ENCODE measurements around the gene MAPKAPK3.
"Not testable (repeated sequence)": the region's sequence is repeated elsewhere in the genome, so short reads cannot be mapped to it uniquely, and the experiment has no call there.

The MAPKAPK3 gene

DNA sequence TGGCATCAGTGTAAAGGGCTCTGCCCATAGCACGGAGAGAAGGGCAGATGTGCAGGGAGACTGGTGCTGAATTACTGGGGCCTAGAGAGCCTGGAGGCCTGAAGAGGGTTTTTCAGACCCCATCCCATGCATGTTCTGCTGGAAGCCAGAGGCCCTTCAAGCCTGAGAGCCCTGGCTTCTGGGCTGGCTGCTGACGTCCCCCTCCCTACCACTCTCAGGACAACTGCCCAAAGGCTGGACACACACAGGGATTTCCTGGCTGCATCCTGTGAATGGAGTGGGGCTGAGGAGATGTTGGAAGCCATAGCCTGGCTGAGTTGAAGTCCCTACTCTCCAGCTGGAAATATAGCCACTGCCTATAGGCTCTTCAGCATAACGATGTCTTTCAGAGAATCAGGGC, 40.9 kb downstream of the MAPKAPK3 start:
- no peak for DNase-seq

DNA sequence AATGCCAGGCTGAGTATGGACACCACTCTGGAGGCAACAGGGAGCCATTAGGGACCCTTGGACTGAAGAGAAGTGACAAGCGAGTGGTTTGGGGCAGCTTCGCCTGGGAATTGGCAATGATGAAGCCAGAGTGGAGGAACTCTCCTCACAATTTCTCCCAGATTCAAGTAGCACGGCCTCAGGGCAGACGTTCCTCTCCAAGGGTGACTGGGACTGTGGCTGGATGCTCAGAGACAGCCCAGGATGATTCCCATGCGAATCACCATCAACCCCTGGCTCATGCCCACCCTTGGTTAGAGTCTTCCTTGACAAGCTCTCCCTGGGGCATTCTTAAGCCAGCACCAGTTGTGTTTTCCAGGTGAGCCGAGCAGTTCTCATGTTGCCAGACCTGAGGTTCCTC, 41.5 kb downstream of the MAPKAPK3 start:
- DNase-seq: no peak

DNA sequence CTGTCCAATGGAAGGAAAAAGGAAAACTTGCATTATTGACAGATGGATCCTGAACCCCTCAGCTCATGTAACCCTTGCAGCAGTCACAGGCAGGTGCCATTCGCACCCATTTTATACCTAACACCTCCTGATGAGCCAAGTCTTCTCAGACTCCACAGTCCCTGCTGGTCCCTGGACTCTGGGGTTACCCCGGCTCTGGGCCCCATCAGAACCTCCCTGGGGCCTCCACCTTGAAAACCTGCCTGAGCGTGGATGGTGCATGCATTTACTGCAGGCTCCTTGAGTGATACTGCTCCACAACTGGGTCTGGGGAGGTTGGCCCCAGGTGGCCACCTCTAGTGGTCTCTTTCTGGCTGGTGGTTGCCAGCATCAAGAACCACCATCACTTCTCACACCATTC, 41.9 kb downstream of the MAPKAPK3 start:
- no peak for DNase-seq

DNA sequence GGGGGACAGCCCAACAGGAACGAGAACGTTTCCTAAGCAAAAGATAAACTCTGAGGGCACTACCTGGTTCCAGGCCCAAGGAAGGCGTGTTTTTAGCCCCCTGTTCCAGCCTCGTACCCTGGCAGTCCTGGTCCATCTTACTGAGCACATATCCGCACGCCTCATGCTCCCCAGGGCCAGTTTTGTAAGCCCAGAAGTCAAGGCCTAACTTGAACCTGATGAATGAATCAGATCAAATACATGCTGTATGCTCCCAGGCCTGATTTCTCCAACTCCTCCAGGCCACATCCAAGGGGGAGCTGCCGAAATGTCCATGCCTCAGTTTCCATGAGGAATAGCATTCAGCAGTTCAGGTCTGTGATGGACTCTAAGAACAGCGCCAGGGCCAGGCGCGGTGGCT, 43.4 kb downstream of the MAPKAPK3 start:
- DNase-seq: no peak

DNA sequence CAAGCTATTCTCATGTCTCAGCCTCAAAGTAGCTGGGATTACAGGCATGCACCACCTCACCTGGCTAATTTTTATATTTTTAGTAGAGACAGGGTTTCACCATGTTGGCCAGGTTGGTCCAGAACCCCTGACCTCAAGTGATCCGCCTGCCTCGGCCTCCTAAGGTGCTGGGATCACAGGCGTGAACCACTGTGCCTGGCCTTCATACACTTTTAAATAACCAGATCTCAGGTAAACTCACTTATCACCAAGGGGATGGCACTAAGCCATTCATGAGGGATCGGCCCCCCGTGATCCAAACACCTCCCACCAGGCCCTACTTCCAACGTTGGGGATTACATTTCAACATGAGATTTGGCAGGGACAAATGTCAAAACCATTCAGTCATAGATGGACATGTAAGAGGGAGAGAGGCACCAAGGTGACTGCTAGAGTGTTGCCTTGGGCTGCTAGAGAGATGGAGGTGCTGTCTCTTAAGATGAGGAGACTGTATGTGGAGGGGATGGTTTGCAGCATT, 44.4 kb downstream of the MAPKAPK3 start:
- DNase-seq: no peak

DNA sequence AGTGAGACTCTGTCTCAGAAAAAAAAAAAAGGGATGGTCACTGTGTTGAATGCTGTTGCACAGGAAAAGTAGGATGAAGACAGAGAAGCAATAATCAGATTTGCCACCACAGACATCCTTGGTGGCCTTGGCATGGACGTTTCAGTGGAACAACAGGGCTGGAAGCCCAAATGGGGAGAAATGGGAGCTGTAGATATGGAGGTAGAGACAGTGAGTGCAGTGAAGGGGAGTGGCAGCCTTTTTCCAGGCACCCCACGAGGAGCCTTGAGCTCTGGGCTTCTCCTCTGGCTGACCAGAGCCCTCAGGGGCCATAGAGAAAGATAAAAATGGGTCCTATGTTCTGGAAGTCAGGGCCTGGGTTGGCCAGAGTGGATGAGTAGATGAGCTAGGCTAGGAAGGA, 45.5 kb downstream of the MAPKAPK3 start:
- DNase-seq: no peak

DNA sequence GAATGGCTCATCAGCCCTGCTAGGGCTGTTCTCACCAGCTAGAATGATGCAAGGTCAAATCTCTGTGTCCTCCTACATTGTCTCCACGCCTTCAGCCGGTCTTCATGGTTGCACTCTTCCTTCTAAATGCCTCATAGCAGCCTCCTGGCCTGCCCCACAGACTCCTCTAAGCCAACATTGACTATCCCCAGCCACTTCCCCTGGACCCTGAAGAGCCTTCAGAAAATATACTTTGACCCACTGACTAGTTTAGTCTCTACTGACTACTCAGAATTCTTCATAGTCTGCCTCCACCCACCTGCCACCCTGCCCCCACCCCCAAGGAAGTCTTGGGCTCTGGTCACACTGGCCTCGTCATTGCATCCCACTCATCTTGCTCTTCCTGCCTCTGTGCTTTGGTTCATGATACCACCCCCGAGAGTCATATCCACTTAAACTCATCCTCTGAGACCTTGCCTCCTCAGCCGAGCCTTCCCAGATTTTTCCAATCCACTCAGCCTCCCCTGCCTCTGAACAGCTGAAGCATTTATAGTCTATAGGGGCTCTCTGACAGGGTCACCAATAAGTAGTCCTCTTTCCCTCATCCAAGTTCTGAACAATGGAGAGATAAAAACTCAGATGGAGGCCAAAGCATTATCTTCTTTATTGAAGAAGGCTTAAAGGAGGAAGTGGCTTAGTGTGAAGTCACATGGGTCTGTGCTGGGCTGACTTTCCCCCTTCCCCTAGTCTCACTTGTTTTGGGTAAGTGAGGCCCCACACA, 48.3 kb downstream of the MAPKAPK3 start:
- DNase-seq: no peak

DNA sequence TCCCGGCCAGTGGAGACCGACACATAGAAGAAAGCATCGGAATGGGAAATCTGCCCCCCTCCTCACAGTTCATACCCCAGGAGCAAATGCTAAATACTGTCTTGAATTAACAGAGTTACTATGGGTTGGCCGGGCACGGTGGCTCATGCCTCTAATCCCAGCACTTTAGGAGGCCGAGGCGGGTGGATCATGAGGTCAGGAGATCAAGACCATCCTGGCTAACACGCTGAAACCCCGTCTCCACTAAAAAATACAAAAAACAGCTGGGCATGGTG, 48.8 kb downstream of the MAPKAPK3 start:
- not testable (repeated sequence) for DNase-seq

DNA sequence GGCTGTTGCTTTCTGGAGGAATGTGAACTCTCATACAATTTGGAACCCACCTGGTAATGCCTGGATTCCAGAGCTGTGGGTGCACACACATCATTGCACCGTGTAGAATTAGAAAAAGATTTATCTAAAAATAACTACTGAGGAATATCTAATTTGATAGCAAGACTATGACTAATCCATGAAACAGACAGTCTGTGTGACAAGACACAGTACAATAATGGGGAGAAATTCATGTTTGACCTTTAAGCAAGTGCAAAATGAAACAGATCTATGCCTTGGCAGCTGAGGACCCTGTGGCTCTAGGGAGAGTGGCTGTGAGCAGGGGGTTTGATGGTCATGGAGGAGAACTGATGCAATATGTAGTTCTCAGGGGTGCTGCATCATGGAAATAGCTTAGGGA, 49.9 kb downstream of the MAPKAPK3 start:
- DNase-seq: no peak

DNA sequence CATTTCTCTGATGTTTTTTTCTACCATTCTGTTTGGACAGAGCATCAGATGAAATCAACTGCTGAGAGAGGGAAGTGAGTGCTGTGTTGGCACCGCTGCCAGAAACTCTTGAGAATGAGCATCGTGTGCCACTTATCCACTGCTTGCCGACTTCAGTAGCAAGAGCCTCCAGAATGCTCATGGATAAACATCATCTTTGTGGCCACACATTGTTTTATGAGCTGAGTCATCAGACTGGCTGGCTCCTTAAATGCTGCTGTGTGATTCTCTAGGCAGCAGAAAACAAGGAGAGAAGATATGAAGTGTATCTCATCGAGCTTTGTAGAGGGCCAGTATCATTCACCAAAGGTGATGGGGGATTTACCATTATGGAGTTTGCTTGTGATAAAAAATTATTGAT, 54.4 kb downstream of the MAPKAPK3 start:
- peak; percentile 29 for DNase-seq

DNA sequence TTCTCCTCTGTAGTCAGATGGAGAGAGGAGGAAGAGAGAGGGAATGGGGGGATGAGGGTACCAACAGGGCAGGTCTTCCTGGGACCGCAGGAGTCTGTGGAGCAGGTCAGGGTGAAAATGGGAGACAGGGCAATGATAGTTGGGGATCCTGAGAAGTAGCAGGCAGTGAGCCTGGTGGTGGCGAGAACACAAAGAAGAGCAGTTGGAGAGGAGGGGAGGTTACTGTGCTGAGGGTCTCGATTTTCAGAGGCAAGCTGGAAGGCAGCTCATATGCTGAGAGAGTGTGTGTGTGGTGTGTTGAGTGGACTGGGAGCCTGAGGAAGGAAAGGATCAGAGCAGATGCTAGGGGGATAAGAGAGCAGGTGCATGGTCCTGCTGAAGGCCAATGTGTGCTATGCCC, 55.7 kb downstream of the MAPKAPK3 start:
- no peak for DNase-seq

DNA sequence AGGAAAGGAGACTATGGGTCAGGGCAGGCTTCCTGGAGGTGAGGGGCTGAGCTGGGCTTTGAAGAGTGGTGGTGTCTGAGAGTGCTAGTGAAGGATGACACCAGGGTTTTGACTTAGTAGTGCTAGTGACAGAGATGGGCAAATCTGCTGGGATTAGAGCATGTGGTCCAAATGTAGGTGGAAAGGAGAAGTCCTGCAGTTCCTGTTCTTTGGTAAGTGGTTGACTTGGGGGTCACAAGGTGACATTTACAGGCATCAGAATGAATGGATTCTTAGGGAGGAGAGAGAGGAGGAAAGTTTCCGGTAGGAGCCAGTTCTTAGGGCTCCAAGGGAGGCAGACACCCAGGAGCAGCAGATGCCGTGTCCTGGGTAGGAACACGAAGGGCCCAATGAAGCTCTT, 57.0 kb downstream of the MAPKAPK3 start:
- no peak for DNase-seq

DNA sequence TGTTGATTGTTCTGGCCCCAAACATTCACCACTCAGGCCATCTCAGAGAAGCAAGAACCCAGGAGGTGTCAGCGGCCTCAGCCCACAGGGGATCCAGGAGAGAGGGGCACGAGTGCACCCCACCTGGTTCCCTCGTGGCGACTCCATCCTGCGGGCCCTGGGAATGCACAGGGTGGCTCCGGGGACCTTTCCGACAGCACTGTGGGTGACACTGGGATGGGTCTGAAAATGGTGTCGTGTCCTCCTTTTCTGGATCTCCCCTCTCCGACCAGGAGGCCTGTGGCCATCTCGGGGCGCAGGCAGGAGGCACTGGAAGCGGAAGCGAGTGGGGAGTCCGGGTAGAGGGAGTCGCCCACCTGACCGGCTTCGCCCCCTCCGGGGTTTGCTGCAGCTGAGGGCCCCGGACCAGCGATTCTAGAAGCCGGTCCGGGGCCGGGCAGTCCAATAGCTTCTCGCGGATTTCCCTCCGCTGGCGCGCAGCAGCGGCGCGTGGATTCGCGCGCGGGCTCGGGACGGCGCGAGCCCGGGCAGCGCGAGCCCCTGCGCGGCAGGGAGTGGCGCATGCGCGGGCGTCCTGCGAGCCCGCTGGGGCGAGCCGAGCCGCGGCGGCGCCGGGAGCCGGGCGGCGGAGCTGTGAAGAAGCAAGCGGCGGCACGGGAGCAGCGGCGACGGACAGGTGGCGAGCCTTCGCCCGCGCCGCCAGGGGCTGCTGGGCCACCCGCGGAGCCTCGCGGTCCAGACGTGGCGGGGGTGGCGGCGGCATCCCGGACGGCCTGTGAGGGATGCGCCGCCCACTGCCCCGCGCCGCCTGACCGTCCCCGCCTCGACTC, 57.6 kb downstream of the MAPKAPK3 start, which contains the start of gene DOCK3:
Gene DOCK3 (plus strand): TSS at position 579 of the 830 bp plus-strand sequence. CDS start 337 bp downstream, outside the sequence.
- no peak for DNase-seq

DNA sequence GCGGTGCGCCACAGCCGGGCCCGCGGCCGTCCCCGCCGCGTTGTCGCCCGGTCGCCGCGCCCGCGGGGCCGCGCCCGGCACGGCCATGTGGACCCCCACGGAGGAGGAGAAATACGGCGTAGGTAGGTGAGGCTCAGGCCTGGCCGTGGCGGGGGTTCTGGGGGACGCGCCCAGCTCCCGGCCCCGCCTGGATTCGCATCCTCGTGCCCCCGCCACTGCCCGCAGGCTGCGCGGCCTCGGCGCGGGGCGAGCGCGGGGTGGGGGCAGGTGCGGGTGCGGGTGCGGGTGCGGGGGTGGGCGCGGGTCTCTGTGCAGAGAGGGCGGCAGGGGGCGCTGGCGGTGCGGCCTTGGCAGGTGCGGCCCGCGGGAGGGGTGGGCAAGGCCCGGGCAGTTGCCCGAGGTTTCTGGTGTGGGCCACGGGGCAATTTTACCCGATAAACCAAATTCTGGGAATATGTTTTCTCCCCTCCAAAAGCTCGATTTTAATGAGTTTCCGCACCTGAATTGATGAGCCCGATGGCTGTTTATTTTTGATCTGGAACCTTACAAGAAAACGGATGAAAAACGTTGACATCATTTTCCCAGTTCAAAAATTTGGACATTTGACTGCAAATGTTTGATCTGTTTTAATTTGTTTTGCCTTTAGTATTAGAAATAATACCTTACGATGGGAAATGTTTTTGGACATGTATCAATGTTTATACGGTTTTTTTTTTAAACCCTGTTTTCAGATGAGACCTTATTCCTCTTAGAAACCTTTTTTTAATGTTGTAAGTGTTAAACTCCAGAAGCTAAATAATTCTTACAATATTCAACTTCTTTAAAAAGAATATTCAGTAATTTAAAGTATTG, 58.5 kb downstream of the MAPKAPK3 start:
- no peak for DNase-seq

DNA sequence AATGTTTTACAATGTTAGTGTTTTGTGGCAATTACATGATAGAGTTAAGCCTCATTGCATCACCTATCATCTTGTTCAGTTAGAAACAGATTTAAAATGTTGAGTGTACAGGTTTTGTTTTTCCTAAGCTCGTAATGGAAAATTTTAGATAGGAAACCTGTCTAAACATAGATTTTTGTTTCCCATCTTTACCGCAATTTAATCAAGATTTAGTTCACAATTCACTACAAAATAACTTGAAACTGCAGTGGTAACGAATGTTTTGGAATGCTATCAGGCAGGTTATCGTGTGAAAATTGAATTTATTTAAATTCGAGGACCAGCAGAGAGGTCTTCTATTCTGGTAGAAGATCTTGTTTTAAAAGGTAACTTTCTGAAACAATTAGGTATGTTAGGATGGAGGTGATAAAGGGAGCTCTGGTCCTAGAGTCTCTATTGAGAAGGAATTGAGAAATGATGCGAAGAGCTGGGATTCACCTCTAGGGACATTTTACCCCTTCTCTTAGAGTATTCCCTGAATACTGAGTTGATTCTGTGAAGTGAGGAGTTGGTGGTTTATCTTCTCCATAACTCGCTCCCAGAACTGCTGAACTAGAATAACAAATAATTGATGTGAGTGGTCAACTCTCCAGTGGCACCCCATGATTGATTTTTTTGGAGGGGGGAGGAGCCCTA, 59.2 kb downstream of the MAPKAPK3 start:
- no peak for DNase-seq

DNA sequence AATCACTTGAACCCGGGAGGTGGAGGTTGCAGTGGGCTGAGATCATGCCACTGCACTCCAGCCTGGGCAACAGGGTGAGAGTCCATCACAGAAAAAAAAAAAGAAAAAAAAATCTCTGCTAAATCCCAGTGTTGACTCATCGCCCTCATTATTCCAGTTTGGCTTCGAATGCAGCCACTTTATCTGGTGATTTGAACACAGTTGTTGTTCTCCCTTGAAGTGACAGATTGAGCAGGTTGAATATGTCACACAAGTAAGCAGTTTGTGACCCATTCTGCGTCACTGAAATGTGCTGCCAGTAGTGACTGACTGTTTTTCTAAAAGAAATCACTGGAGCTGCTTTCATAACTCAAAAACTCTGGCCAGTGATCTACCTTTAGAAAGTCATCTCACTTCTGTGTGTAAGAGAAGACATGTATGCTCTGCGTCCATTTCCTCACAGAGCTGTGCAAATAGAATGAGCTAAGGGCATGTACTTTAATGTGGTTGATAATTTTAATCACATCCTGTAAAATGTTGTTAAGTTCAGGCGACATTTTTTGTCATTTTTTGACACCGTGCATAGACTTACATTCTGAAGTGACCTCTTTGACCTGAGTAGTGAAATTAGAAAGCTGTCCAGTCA, 70.3 kb downstream of the MAPKAPK3 start:
- DNase-seq: no peak

DNA sequence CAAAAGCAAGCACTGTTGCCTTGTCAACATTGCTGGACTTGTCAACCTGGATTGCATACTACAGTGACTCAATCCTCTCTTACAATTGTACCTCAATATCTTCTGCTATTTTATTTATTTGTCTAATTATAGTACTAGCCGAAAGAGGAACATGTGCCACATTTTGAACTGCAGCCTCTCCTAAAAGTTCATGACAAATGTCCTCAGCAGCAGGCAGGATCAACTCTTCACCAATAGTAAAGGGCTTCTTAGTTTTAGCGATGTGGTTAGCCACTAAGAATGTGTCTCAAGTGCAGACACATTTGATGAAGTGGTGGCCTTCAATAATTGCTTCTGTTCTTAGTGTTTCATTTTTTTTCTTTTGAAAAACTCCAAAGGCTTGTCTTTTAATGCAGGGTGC, 71.0 kb downstream of the MAPKAPK3 start:
- no peak for DNase-seq

DNA sequence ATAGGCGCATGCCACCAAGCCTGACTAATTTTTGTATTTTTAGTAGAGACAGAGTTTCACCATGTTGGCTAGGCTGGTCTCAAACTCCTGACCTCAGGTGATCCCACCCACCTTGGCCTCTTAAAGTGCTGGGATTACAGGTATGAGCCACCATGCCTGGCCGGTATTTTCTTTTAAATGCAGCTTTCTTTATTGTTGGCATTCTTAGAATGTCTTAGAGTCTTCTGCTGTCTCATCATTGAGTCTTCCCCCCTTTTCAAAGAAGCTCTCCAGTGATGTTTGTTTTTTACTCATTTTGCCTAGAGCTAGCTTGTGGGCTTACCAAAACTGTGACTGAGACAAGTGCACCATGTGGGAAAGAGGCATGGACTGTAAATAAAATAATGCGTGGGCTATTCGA, 71.7 kb downstream of the MAPKAPK3 start:
- DNase-seq: not testable (repeated sequence)

DNA sequence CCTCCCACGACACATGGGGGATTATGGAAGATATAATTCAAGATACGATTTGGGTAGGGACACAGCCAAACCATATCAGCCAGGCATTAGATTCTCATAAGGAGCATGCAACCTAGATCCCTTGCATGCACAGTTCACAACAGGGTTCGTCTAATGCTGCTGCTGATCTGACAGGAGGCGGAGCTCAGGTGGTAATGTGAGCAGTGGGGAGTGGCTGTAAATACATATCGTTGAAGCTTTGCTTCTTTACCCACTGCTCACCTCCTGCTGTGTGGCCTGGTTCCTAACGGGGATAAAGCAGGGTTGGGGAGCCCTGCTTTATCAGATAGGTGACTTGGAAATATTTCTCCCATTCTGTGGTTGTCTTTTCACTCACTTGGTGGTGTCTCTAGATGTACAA, 72.6 kb downstream of the MAPKAPK3 start:
- DNase-seq: no peak

DNA sequence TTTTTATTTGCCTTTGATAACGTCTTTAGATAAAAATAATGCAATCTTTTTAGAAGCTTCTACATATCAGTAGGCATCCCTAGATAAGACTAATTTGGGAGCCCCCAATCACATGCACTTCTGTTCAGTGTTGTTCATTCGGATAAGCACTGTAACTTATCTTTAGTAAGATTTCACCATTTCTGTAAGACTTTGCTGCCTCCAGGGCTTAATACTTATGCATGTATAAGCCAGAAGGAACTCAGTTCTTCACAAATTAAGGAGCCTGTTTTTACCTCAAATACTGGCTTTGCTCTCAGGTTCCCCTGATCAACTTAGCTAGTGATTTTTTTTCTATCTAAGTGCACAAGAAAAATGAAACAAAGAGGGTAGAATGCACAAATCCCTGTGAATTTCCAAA, 78.1 kb downstream of the MAPKAPK3 start:
- no peak for DNase-seq

DNA sequence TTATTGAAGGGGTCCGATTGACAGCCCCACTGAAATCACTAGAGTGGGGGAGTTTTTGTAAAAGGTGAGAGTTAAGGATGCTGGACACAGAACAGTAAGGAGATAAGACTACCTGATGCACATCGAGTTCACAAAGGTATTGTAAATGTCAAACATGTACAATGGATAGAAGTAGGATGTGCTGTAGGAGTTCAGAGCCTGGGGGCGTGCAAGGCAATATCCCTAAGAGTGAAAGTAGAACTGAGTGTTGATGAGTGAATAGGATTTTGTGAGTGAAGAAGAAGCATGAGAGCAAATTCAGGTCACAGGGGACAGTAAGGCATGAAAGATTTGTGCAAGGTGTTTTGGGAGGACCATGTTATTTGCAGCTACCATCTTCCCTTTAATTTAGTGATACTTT, 79.3 kb downstream of the MAPKAPK3 start:
- no peak for DNase-seq

DNA sequence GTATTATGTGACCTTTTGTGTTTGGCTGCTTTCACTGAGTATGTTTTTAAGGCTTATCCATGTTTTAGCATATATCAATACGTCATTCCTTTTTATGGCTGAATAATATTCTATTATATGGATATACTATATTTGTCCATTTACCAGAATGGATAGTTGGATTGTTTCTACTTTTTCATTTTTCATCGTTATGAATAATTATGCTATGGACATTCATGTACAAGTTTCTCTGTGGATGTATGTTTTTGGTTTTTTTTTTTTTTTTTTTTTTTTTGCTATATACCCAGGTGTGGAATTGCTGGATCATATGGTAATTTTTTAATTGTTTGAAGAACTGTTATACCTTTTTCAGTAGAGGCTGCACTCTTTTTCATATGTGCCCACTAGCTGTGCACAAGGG, 81.3 kb downstream of the MAPKAPK3 start:
- no peak for DNase-seq

All from NCI-H187 treated with DMSO at 0.1 percent for 48 hours (cell line).